T-helper 1 cell treated with Interleukin-12 subunit alpha and Interleukin-12 subunit beta and Interleukin-4 antibody, amounts not matched to agents 30 μg/mL and 1 μg/mL, for 36 hours (primary cell): ENCODE data around the gene ZNF772.

Experiments
- H3K27ac Mint-ChIP-seq: one replicate; pipeline ENCODE4 v1.8.0; 2021; ENCODE audit warnings: mild to moderate bottlenecking, mixed read lengths
- H3K27me3 Mint-ChIP-seq: one replicate; pipeline ENCODE4 v1.8.0; 2021; ENCODE audit warnings: low read depth, mixed read lengths
- H3K36me3 Mint-ChIP-seq: one replicate; pipeline ENCODE4 v1.8.0; 2021; ENCODE audit warnings: low read depth, mixed read lengths
- H3K4me1 Mint-ChIP-seq: one replicate; pipeline ENCODE4 v1.8.0; 2021; ENCODE audit warnings: low read depth, mixed read lengths
- H3K4me3 Mint-ChIP-seq: one replicate; pipeline ENCODE4 v1.8.0; 2021; ENCODE audit warnings: mild to moderate bottlenecking, moderate library complexity, mixed read lengths
- H3K9me3 Mint-ChIP-seq: one replicate; pipeline ENCODE4 v1.8.0; 2021; ENCODE audit warnings: mixed read lengths

Gene ZNF772

DNA sequence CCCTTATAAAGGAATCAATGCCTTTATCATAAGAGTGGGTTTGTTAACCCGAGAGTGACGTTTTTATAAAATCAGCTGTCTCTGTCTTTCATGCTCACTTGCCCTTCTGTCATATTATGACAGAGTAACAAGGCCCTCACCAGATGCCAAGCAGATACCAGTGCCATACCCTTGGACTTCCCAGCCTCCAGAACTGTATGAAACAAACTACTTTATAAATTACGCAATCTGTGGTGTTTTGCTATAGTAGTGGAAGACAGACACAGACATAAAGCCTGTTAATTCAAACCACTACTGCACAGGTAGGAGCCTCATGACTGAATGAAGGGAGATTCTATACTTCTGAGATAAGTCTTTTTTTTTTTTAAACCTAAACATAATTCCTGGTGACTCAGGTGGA is 25.1 kb downstream of the ZNF772 start:
- Mint-ChIP-seq H3K27ac (no peak overlapping the region), H3K27me3 (no peaks in the 10 kb centered on the region), H3K4me3 (no peak overlapping the region), H3K4me1 (no peaks in the 10 kb centered on the region), H3K36me3 (peaks cover 10% of the 10 kb centered on the region), H3K9me3 (peaks cover 63% of the 10 kb centered on the region)

DNA sequence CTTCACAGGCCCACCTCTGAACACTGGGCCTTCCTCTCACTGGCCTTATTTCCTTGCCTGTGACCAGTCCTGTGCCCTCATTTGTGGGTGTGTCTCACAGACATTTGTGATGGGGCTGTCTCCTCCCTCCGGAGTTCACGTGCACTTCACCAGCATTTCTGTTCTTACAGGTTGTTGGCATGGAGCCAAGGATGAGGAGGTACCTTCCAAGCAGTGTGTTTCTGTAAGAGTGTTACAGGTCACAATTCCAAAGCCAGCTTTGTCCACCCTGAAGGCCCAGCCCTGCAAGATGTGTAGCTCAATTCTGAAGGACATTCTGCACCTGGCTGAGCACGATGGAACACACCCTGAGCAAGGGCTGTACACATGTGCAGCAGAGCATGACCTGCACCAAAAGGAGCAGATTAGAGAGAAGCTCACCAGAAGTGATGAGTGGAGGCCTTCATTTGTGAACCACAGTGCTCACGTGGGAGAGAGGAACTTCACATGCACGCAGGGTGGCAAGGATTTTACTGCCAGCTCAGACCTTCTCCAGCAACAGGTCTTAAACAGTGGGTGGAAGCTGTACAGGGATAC is 34.2 kb downstream of the ZNF772 start:
- Mint-ChIP-seq H3K27ac (no peak overlapping the region), H3K9me3 (peaks cover 68% of the 10 kb centered on the region), H3K27me3 (no peaks in the 10 kb centered on the region), H3K4me3 (no peak overlapping the region), H3K4me1 (peaks cover 4% of the 10 kb centered on the region), H3K36me3 (peaks cover 61% of the 10 kb centered on the region)

DNA sequence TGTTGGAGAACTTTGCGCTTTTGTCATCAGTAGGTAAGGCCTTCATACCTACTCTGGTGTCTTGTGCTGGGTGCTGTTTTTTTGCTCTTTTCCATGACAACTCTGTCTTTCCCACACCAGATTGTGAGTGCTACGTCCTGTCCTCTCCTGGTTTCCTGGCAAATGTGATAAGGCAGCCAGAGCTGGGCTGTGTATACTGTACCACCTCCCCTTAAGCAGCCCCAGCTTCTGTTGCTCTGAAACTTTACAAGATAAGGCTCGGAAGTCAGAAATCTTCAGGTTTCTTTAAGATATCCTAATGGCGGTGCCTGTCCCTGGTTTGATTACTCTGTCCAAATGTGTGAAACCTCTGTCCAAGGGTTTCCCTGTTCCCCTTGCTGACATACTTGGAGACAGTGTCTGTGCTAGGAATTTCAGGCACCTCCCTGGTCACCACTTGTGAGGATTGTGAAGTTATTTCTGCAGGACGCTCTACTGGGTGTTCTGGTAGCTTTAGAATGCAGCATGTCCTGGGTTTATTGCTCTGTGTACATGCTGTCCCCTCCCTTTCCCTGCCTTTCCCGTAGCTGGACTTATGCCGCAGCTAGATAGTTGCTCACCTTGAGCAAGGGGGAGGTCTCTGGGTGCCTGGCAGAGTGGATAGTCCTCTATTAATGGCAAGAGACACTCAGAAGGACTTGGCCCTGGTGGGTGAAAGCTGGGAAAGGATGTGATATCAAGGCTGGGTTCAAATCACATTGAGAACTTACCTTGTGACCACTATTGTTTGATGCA is 35.2 kb downstream of the ZNF772 start:
- Mint-ChIP-seq H3K27ac (no peak overlapping the region), H3K9me3 (peaks cover 68% of the 10 kb centered on the region), H3K4me3 (no peak overlapping the region), H3K27me3 (no peaks in the 10 kb centered on the region), H3K36me3 (peaks cover 62% of the 10 kb centered on the region), H3K4me1 (peaks cover 4% of the 10 kb centered on the region)

DNA sequence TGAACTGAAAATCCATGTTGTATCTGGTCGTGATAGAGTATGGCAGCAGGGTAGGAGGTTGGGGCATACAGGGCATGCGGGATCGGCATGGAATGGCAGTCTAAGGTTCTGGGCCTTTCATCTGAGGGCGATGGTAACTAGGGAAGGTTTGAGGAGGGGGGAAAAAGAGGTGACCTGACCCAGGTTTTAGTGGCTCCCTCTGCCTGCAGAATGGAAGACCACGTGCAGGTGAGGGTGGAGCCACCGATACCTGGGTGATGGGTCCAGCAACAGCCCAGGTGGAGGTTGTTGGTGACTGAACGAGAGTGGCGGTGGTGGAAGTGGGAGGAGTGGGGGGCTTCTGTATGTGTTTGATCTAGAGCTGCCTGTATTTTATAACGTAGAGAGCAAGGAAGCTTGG is 38.4 kb downstream of the ZNF772 start:
- peaks cover 26% of the 10 kb centered on the region for H3K4me1 Mint-ChIP-seq
- H3K36me3 Mint-ChIP-seq: peaks cover 62% of the 10 kb centered on the region
- H3K27me3 Mint-ChIP-seq: no peaks in the 10 kb centered on the region
- no peak overlapping the region for H3K27ac Mint-ChIP-seq
- H3K9me3 Mint-ChIP-seq: peaks cover 57% of the 10 kb centered on the region
- no peak overlapping the region for H3K4me3 Mint-ChIP-seq

DNA sequence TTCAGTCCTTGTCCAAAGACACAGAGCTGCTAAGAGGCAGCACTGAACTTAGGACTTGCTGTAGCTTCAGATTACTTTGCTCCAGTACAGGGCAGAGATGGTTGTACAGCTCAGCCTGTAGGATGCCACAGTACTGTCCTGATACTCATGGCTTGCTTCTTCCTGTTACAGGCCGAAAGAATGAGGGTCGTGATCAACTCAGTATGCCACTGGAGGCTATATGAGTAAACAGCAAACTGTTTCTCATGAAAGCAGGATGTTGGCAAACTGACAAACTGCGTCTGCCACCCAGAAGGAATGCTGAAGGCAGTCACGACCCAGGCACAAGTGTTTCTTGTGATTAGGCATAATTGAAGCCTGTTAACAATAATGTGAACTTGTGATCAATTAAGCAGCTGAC is 39.4 kb downstream of the ZNF772 start:
- no peak overlapping the region for H3K4me3 Mint-ChIP-seq
- peaks cover 52% of the 10 kb centered on the region for H3K36me3 Mint-ChIP-seq
- no peaks in the 10 kb centered on the region for H3K27me3 Mint-ChIP-seq
- no peak overlapping the region for H3K27ac Mint-ChIP-seq
- H3K9me3 Mint-ChIP-seq: peaks cover 55% of the 10 kb centered on the region
- H3K4me1 Mint-ChIP-seq: peaks cover 26% of the 10 kb centered on the region

DNA sequence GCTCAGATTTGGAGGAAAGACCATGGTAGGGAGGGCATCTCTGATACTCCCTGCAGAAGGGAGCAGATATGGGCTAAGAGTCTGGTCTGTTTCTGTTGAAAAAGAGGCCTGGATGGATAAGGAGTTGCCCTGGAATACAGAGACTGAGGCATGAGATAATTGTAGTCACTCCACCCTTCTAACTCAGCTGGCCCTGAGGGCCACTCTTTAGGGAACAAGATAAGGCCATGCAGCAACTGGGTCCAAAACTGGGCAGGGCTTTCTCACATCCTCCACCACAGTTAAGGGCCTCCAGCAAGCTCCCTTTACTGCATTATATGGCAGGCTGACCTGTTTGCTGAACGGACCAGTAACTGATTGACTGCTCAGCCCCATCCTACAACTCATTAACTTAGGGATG is 40.9 kb downstream of the ZNF772 start:
- H3K4me3 Mint-ChIP-seq: peak overlapping the region; percentile 96
- H3K27me3 Mint-ChIP-seq: no peaks in the 10 kb centered on the region
- peaks cover 41% of the 10 kb centered on the region for H3K36me3 Mint-ChIP-seq
- peak overlapping the region; percentile 79 for H3K27ac Mint-ChIP-seq
- H3K4me1 Mint-ChIP-seq: peaks cover 25% of the 10 kb centered on the region
- peaks cover 49% of the 10 kb centered on the region for H3K9me3 Mint-ChIP-seq

DNA sequence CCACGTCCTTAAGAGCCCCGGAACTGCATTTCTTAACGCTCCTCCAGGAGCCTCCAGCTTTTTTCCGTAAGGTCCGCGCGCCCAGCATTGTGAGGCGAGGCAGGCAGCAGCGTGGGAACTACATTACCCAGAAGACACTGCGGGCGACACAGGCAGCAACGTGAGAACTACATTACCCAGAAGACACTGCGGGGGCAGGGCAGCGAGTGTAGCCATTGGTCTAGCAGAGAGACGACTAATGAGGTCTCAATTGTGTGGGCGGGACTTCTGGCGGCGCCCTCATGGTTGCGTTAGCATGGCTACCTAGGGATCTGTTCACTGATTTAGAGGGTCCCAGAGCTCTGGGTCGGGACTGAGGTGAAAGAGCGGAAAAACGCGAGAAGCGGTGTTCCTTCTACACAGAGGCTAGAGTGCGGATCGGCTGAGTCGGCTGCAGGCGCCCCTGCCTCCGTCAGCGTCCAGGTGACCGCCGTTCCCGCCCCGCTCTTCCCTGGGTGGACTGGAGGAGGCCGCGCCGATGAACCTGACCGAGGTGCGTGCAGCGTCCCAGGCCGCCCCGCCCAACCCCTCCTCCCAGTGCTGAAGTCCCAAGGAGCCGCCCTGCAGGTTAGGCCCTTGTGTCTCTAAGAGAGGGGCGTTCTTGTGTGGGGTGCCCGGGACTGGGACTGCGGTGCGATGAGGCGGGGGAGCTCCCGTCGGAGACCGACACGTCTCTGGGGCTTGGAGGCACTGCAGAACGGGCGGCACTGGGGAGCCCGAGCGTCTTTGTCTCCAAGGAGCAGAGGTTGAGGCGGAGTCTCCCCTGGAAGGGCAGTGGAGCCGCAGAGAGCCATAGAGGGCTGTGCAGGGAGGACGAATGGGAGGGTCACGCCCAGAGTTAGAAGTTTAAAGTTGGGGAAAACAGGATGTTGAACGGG is 42.0 kb downstream of the ZNF772 start, which contains the start of gene ZNF749:
ZNF749 (plus strand) TSS at position 264 of the 917 bp plus-strand sequence; CDS start at position 518, 254 bp downstream.
- H3K36me3 Mint-ChIP-seq: peaks cover 35% of the 10 kb centered on the region

DNA sequence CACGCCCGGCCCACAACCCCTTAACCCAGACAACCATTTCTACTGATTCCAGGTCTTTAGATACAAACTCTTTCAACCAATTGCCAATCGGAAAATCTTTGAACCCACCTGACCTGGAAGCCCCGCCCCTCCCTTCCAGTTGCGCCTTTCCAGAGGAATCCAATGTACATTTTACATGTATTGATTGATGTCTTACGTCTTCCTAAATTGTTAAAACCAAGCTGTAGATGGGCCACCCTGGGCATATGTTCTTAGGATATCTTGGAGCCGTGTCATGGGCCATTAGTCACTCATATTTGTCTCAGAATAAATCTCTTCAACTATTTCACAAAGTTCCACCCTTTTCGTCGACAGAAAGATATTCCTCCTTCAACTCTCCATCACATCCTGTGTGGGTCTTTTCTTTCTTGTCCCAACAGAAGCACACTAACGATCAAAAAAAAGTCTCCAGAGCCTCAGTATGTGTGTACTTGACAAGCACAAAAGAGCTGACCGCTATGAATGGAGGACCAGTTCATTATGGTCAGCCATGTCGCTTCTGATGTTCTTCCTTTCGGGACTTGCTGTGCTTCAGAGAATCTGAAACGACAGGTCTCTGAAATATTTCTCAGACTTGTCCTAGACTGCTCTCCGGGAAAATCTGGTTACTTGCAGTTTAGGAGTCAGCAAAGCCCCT is 42.8 kb downstream of the ZNF772 start:
- Mint-ChIP-seq H3K4me1 (peaks cover 22% of the 10 kb centered on the region), H3K36me3 (peaks cover 27% of the 10 kb centered on the region), H3K27me3 (no peaks in the 10 kb centered on the region), H3K27ac (peak overlapping the region; percentile 79), H3K9me3 (peaks cover 37% of the 10 kb centered on the region), H3K4me3 (peak overlapping the region; percentile 96)

More for the DNA sequence above, 42.0 kb downstream of the ZNF772 start, which contains the start of gene ZNF749:
- Mint-ChIP-seq H3K27me3 (no peaks in the 10 kb centered on the region), H3K4me1 (peaks cover 22% of the 10 kb centered on the region), H3K27ac (peak within 1 kb of the TSS; percentile 79), H3K4me3 (peak within 1 kb of the TSS; percentile 96), H3K9me3 (peaks cover 45% of the 10 kb centered on the region)

DNA sequence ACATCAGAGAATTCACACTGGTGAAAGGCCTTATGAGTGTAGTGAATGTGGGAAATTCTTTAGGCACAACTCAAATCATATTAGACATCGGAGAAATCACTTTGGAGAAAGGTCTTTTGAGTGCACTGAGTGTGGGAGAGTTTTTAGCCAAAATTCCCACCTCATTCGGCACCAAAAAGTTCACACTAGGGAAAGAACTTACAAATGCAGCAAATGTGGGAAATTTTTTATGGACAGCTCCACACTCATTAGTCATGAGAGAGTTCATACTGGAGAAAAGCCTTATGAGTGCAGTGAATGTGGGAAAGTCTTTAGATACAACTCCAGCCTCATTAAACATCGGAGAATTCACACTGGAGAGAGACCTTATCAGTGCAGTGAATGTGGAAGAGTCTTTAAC is 56.3 kb downstream of the ZNF772 start:
- Mint-ChIP-seq H3K27me3 (no peaks in the 10 kb centered on the region), H3K9me3 (peaks cover 59% of the 10 kb centered on the region), H3K4me3 (no peak overlapping the region), H3K36me3 (peaks cover 55% of the 10 kb centered on the region), H3K4me1 (no peaks in the 10 kb centered on the region), H3K27ac (no peak overlapping the region)

DNA sequence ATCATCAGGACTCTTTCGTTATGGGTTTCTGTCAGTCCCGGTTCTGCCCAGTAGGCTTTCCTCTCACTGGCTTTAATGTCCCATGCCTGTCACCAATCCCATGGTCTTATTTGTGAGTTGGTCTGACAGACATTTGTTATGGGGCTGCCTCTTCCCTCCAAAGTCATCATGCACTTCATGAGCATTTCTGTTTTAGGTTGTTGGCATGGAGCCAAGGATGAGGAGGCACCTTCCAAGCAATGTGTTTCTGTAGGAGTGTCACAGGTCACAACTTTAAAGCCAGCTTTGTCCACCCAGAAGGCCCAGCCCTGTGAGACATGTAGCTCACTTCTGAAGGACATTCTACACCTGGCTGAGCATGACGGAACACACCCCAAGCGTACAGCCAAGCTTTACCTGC is 57.9 kb downstream of the ZNF772 start:
- H3K9me3 Mint-ChIP-seq: peaks cover 66% of the 10 kb centered on the region

More for the DNA sequence above, 57.9 kb downstream of the ZNF772 start:
- Mint-ChIP-seq H3K4me3 (no peak overlapping the region), H3K27me3 (no peaks in the 10 kb centered on the region), H3K36me3 (peaks cover 69% of the 10 kb centered on the region), H3K27ac (no peak overlapping the region), H3K4me1 (peaks cover 2% of the 10 kb centered on the region)
